HL-60 (cell line): ENCODE results near the gene RAX2.

Experiments used
- CTCF ChIP-seq: IDR thresholded peaks from one replicate; pipeline ENCODE4 v1.5.1; 2011; ENCODE audit warnings: low read length, control low read depth, inconsistent platforms; ENCODE audit not compliant: insufficient read depth
- POLR2AphosphoS5 ChIP-seq: IDR thresholded peaks from 2 replicates; pipeline ENCODE4 v1.6.1; 2012; ENCODE audit warnings: low read depth

- no peak for TF ChIP-seq CTCF
- TF ChIP-seq POLR2AphosphoS5 = no peak
These were observed 46.9 kb upstream of the RAX2 start for GRCh38 chr19:3818918-3819317.
